SJCRH30 (cell line): ENCODE measurements around the gene FAAP24. TPM values are rescaled to one million over a fixed set of nuclear protein-coding genes. Genes with fewer than 3 reads are reported as not detected.
"Not testable (repeated sequence)": the region's sequence is repeated elsewhere in the genome, so short reads cannot be mapped to it uniquely, and the experiment has no call there.

Source experiments
- DNase-seq, 2 experiments: peaks; one replicate each; pipeline ENCODE4 v3.0.0-alpha.2; 2015 to 2020
- H3K27ac ChIP-seq: fragments of 250-450 bp; sonication (Bioruptor Pico); 2 replicates; pipeline ENCODE4 v1.5.1; 2020; ENCODE audit warnings: mild to moderate bottlenecking, moderate library complexity
- H3K27me3 ChIP-seq: fragments of 250-450 bp; sonication (Bioruptor Pico); 2 replicates; pipeline ENCODE4 v1.5.1; 2020; ENCODE audit warnings: mild to moderate bottlenecking, moderate library complexity
- H3K36me3 ChIP-seq: fragments of 250-450 bp; sonication (Bioruptor Pico); 2 replicates; pipeline ENCODE4 v1.5.1; 2020; ENCODE audit warnings: mild to moderate bottlenecking, moderate library complexity
- H3K4me1 ChIP-seq: fragments of 250-450 bp; sonication (Bioruptor Pico); 2 replicates; pipeline ENCODE4 v1.5.1; 2020; ENCODE audit warnings: mild to moderate bottlenecking, moderate library complexity
- H3K4me3 ChIP-seq: fragments of 250-450 bp; sonication (Bioruptor Pico); 2 replicates; pipeline ENCODE4 v1.5.1; 2020; ENCODE audit warnings: mild to moderate bottlenecking, moderate library complexity
- H3K9me3 ChIP-seq: fragments of 250-450 bp; sonication (Bioruptor Pico); replicated peaks from 2 replicates; pipeline ENCODE4 v1.5.1; 2020; ENCODE audit warnings: mild to moderate bottlenecking, moderate library complexity
- total RNA-seq: library from RNA; depleted of rRNA; stranded (reverse); fragments of >200 nt; shearing (Covaris generic); gene quantifications from 2 replicates; pipeline ENCODE4 v1.2.3, GENCODE V29; 2014; rRNA removed

FAAP24 gene, protein sequence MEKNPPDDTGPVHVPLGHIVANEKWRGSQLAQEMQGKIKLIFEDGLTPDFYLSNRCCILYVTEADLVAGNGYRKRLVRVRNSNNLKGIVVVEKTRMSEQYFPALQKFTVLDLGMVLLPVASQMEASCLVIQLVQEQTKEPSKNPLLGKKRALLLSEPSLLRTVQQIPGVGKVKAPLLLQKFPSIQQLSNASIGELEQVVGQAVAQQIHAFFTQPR
- 6.6 and 7.6 TPM in 2 replicates for total RNA-seq

DNA sequence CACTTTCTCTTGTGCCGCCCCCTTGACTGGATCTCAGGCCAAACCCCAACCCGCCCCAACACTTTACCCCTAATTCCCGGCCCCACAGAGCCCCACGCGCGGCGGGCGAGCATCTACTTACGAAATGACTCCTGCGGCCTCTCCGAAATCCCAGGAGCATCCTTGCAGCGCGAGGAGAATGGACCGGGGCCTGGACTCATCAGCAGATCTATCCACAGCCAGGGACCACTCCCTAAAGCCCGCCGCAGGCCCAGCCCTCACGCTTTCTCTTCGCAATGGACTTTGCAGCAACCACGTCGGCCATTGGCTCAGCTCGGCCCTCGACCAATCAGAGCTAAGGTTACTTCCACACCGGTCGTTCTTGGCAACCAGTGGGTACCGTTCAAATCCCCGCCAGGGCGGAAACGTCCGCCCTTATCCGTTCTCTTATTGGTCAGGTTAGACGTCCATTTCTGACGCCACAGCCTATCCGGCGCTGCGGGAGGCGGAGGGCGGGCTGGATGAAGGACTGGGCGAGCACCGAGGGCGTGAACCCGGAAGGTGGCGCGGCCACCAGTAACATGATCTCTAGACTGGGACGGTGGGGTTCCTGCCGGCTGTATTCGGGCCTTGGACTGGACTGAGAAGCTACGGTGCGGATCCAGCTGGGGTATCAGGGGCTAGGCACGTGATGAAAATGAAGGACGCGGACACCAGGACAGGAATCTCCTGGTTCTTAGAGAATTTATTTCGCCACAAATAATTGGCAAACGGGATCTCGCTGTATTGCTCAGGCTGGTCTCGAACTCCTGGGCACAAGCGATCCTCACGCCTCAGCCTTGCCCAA, at the start of gene FAAP24, which contains the start of gene CEP89:
FAAP24 (plus strand) TSS at position 528 of the 826 bp plus-strand sequence. CDS start 955 bp downstream, outside the sequence.
CEP89 (minus strand) TSS at position 244 of the 826 bp plus-strand sequence; CDS start at position 160, 84 bp downstream.
- Histone ChIP-seq H3K4me3 (peak within 1 kb of the TSS; percentile 73), H3K9me3 (no peaks in the 10 kb centered on the region), H3K4me1 (no peaks in the 10 kb centered on the region), H3K27me3 (no peaks in the 10 kb centered on the region), H3K27ac (peak within 1 kb of the TSS; percentile 56), H3K36me3 (no peaks in the 10 kb centered on the region)
- DNase-seq: peak; percentile 99 to 100

DNA sequence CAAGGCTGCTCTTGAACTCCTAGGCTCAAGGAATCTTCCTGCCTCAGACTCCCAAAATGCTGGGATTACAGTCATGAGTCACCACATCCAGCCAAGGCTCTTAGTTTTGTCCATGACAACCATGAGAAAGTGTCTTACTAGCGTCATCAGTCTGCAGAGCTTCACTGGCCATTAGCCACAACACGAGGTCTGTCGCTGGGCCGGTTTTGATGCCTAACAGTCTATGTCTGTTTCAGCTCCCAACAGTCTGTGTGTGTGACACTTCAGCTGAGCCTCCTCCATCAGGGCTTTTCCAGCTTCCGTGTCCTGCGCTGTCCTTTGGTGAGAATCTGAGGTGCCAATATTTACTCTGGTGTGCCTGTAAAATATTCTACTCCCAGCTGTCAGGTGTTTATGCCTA, 47.8 kb upstream of the FAAP24 start:
- Histone ChIP-seq H3K4me1 (no peaks in the 10 kb centered on the region), H3K4me3 (no peak overlapping the region), H3K9me3 (peaks cover 11% of the 10 kb centered on the region; the same call in 1 of the 2 replicates), H3K36me3 (peaks cover 14% of the 10 kb centered on the region), H3K27ac (no peak overlapping the region), H3K27me3 (no peaks in the 10 kb centered on the region)
- no peak for DNase-seq

DNA sequence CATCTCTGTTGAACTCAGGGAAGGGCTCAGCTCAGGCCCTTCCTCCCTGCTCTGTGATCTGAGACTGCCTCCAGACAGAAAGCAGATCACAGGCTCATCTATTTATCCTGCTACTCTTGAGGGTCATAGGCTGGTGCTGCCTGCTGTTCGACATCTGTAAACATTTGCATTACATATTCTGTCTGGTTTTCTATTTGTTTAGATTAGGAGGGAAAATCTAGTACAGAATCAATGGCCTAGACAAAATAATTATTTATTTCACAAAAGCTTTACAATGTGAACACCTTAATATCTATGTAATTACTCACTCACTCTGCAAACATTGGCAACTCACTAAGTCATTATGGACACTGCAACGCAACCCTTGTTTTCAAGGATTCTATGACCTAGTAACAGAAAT, 43.2 kb upstream of the FAAP24 start:
- no peak overlapping the region for H3K27ac ChIP-seq

DNA sequence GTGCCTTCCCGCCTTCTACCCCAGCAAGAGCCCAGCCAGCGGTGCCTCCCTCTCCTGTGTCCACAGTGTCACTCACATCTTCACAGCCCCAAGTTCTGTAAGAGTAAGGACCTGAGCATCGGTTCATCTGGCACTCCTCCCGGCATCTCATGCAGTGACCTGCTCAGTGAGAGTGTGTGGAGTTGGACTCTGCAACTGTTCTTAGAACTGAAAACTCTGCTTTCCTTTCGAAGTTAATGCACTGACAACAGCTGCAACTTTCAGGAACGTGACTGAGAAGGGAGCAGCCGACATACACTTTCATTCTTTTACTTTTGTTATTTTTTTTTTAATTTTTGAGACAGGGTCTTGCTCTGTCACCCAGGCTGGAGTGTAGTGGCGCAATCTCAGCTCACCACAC, 41.5 kb upstream of the FAAP24 start:
- no peak overlapping the region for H3K4me3 ChIP-seq
- peaks cover 17% of the 10 kb centered on the region for H3K36me3 ChIP-seq
- no peak overlapping the region for H3K27ac ChIP-seq
- no peaks in the 10 kb centered on the region for H3K4me1 ChIP-seq
- H3K9me3 ChIP-seq: peaks cover 11% of the 10 kb centered on the region; the same call in 1 of the 2 replicates
- H3K27me3 ChIP-seq: no peaks in the 10 kb centered on the region
- no peak for DNase-seq

More for the DNA sequence above, 43.2 kb upstream of the FAAP24 start:
- Histone ChIP-seq H3K27me3 (no peaks in the 10 kb centered on the region), H3K4me1 (no peaks in the 10 kb centered on the region), H3K4me3 (no peak overlapping the region), H3K9me3 (peaks cover 11% of the 10 kb centered on the region; the same call in 1 of the 2 replicates), H3K36me3 (peaks cover 17% of the 10 kb centered on the region)
- DNase-seq: no peak

DNA sequence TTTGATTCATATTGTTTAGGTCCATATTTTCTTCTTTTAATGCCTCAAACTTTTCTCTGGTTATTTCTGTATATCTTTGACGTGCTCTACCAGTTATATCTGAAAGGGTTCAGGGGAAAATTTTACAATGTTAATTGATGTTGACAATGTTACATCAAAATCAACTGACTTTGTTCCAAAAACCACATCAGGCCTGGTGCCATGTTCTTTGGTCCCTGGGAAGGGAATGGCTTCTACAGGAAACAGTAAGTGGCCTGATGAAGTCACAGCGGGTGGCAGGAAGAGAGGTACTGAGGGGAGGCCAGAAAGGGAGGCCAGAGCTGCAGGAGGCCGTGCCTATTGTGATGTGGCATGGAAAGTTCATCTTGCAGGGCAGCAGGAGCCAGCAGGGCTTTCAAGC, 38.5 kb upstream of the FAAP24 start:
- Histone ChIP-seq H3K36me3 (peaks cover 4% of the 10 kb centered on the region; the same call in 1 of the 2 replicates), H3K9me3 (0 out of 2 replicates have a peak, but pooled peaks cover 5% of the 10 kb centered on the region)

DNA sequence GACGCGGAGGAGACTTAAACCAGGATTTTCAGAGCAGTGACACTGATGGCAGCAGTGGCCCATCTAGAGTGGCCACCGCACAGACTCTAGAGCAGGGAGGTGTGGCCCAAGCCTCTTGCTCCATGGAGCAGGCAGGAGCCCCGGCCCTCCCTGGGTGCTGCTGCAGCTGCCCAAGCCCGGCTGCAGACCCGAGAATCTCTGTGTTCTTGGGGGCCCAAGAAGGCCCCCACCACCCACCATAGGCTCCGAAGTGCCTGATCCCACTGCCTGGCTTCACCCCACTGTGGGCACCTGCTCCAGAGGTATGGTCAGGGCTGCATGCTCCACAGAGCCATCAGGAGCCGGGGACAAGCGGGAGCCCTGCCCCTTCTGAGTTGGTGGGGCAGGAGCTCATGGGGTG, 36.4 kb upstream of the FAAP24 start:
- Histone ChIP-seq H3K9me3 (no peaks in the 10 kb centered on the region), H3K36me3 (peaks cover 3% of the 10 kb centered on the region; the same call in 1 of the 2 replicates), H3K27ac (no peak overlapping the region), H3K27me3 (no peaks in the 10 kb centered on the region), H3K4me1 (no peaks in the 10 kb centered on the region), H3K4me3 (no peak overlapping the region)
- DNase-seq: no peak

More for the DNA sequence above, 38.5 kb upstream of the FAAP24 start:
- Histone ChIP-seq H3K4me1 (no peaks in the 10 kb centered on the region), H3K27ac (no peak overlapping the region), H3K4me3 (no peak overlapping the region), H3K27me3 (no peaks in the 10 kb centered on the region)
- no peak for DNase-seq

DNA sequence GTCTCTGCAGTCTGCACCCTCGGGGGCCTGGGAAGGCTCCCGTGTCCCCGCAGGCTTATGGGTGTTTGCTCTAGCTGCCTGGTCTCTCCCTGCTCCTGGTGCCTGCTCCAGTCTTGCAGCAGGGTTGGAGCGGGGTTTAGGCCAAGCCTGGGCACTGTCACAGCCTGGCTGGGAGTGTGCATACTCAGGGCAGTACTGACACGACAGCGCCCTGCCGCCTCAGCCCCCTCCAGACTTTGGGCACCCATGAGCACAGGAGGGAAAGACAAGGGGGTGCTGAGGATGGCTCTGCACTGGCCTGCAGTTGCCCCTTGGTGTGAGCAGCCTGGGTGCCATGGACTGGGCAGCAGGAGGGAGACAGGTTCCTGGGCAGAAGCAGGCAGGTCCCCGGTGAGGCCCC, 36.0 kb upstream of the FAAP24 start:
- no peak overlapping the region for H3K27ac ChIP-seq
- no peaks in the 10 kb centered on the region for H3K4me1 ChIP-seq
- H3K27me3 ChIP-seq: no peaks in the 10 kb centered on the region
- H3K4me3 ChIP-seq: no peak overlapping the region
- H3K9me3 ChIP-seq: no peaks in the 10 kb centered on the region
- H3K36me3 ChIP-seq: peaks cover 3% of the 10 kb centered on the region; the same call in 1 of the 2 replicates
- no peak for DNase-seq

DNA sequence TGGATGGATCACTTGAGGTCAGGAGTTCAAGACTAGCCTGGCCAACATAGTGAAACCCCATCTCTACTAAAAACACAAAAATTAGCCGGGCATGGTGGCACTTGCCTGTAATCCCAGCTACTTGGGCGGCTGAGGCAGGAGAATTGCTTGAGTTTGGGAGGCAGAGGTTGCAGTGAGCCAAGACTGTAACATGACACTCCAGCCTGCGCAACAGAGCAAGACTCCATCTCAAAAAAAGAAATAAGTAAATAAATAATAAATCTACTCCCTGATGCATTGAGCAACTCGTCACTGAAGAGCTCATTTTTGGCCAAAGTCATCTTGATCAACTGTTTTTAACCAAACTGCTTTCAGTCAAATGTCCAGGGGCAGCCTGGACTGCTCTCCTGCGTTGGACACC, 30.8 kb upstream of the FAAP24 start:
- H3K36me3 ChIP-seq, H3K4me3 ChIP-seq, H3K27ac ChIP-seq, DNase-seq, H3K9me3 ChIP-seq, H3K27me3 ChIP-seq, H3K4me1 ChIP-seq: not testable (repeated sequence)

DNA sequence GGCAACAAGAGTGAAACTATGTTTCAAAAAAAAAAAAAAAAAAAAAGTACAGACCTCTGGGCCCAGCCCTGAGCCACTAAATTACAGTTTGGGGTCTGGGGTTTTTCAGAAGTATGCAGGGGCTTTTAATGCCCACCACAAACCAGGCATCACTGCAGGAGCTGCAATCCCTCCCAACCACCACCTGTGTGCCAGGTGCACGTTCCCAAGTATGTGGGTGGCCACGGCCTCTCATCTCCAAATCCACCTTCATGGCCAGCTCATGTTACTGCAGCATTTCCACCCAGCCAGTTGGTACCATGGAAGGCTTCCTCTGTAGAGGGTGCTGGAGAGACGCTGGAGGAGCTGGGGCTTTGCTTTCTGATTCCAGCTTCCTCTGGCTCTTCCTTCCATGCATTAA, 26.8 kb upstream of the FAAP24 start:
- H3K4me3 ChIP-seq: no peak overlapping the region
- peaks cover 15% of the 10 kb centered on the region for H3K36me3 ChIP-seq
- no peaks in the 10 kb centered on the region for H3K27me3 ChIP-seq
- H3K9me3 ChIP-seq: no peaks in the 10 kb centered on the region
- H3K27ac ChIP-seq: no peak overlapping the region
- DNase-seq: peak in 1 of 2 experiments; percentile 13
- H3K4me1 ChIP-seq: no peaks in the 10 kb centered on the region

DNA sequence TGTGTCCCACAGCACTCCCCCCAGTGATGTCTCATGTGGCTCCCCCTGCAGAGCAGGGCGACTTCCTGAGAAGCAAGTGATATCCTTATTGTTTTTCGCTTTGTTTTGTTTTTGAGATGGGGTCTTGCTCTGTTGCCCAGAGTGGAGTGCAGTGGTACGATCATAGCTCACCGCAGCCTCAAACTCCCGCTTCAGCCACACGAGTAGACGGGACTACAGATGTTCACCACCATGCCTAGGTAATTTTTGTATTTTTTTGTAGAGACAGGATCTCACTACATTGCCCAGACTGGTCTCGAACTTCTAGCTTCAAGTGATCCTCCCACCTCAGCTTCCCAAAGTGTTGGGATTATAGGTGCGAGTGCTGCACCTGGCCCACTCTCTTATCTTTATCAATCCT, 5.3 kb upstream of the FAAP24 start:
- no peak overlapping the region for H3K4me3 ChIP-seq
- no peak overlapping the region for H3K27ac ChIP-seq
- H3K36me3 ChIP-seq: peaks cover 7% of the 10 kb centered on the region; the same call in 1 of the 2 replicates
- no peaks in the 10 kb centered on the region for H3K27me3 ChIP-seq
- DNase-seq: no peak
- no peaks in the 10 kb centered on the region for H3K4me1 ChIP-seq
- no peaks in the 10 kb centered on the region for H3K9me3 ChIP-seq

DNA sequence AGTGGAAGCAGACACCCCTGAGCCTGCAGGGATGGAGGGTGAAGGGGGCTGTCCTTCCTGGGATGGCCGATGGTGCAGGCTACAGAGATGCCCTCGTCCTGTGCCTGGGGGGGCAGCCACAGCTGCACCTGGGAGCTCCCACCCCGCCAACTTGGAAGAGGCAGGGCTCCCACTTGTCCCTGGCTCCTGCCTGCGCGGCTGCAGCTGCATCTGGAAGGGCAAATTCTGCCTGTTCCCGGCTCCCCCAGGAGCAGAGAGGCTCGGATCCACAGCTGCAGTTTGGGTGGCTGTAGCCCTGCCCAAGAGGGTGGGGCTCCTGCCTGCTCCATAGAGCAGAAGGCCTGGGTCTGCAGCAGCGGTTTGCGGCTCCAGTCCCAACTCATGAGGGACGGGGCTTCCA, 2.5 kb upstream of the FAAP24 start:
- Histone ChIP-seq H3K4me1 (no peaks in the 10 kb centered on the region), H3K36me3 (peaks cover 2% of the 10 kb centered on the region; the same call in 1 of the 2 replicates), H3K27me3 (no peaks in the 10 kb centered on the region), H3K4me3 (no peak overlapping the region), H3K9me3 (no peaks in the 10 kb centered on the region), H3K27ac (no peak overlapping the region)
- DNase-seq: no peak

DNA sequence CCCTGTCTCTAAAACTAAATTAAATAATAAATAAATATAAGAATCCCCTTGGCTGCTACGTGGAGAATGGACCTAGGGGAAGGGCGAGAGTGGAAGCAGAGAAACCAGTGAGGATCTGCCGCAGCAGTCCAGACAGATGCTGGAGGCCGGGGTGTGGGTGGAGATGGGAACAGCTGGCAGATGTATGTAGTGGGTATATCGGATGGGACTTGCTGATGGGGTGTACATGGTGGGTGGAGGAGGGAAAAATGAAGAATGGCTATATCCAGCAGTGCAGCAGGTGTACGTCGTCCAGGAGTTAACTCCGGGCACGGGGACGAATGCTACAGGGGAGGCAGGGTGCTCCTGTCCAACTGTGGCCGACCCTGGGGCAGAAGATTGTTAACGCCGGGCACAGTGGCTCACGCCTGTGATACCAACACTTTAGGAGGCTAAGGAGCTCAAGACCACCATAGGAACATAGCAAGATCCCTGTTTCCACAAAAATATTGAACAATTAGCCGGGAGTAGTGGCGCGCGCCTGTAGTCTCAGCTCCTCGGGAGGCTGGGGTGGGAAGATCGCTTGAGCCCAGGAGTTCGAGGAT, 938 bp upstream of the FAAP24 start:
- Histone ChIP-seq H3K4me3 (peak overlapping the region; percentile 73), H3K4me1 (no peaks in the 10 kb centered on the region), H3K27me3 (no peaks in the 10 kb centered on the region), H3K9me3 (no peaks in the 10 kb centered on the region), H3K27ac (no peak overlapping the region), H3K36me3 (no peaks in the 10 kb centered on the region)
- peak; percentile 11 to 35 for DNase-seq

DNA sequence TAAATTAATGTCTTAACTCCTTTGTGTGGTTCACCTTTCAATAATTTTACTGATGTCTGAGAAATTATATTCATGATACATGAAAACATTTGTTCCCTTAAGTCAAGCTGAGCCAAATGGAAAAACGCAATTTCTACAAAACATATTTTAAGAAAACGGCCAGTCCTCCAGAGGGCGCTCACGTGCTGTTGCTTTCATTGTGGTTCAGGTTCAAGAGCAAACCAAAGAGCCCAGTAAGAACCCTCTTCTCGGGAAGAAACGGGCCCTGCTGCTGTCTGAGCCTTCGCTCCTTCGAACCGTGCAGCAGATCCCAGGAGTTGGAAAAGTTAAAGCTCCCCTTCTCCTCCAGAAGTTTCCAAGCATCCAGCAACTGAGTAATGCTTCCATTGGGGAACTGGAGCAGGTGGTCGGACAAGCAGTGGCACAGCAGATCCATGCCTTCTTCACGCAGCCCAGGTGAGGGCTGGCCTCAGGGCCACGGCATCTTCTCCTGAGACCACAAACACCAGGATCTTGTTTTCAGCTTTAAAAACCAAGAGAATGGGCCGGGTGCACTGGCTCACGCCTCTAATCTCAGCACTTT, 4.3 kb downstream of the FAAP24 start:
- Histone ChIP-seq H3K9me3 (no peaks in the 10 kb centered on the region), H3K4me1 (no peaks in the 10 kb centered on the region), H3K36me3 (peaks cover 6% of the 10 kb centered on the region; the same call in 1 of the 2 replicates), H3K27ac (no peak overlapping the region), H3K4me3 (no peak overlapping the region), H3K27me3 (no peaks in the 10 kb centered on the region)
- peak; percentile 63 to 84 for DNase-seq

DNA sequence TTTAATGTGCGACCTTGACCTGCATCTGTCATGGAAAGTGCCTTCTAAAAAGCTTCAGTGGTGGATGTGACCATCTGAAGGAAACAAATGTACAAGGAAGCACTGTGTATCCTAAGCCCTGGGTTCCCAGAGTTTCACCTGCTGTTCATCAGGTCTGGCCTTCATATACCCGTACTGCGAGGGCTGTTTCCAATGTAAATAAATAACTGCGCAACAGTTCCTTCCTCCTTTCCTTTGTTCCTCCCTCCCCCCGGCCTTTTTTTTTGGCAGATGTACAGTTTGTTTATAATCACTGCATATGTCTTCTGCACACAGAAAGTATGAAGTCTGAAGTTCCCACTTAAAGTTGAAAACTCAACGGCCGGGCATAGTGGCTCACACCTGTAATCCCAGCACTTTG, 5.2 kb downstream of the FAAP24 start:
- Histone ChIP-seq H3K27me3 (no peaks in the 10 kb centered on the region), H3K9me3 (no peaks in the 10 kb centered on the region), H3K36me3 (peaks cover 6% of the 10 kb centered on the region; the same call in 1 of the 2 replicates), H3K27ac (no peak overlapping the region), H3K4me1 (no peaks in the 10 kb centered on the region), H3K4me3 (no peak overlapping the region)
- DNase-seq: no peak
